Thyroid gland (tissue), 4 donors: ENCODE data around the gene MATN1.

Experiments
- CTCF ChIP-seq, 6 experiments: fragments of 200-600 bp in 3 of 6; fragments of 450-650 bp in 3 of 6; sonication (generic) in 3 of 6; IDR thresholded peaks; one replicate each; pipeline ENCODE4 v1.5.1; 2016 to 2019; ENCODE audit warnings: antibody characterized with exemption in 6 of 6, mild to moderate bottlenecking in 2 of 6, inconsistent platforms in 1 of 6, moderate library complexity in 1 of 6
- POLR2A ChIP-seq, 2 donors: fragments of 450-650 bp; IDR thresholded peaks; one replicate each; pipeline ENCODE4 v1.6.1; 2017; ENCODE audit warnings: antibody characterized with exemption in 2 of 2, mild to moderate bottlenecking in 2 of 2, moderate library complexity in 1 of 2

- TF ChIP-seq CTCF (IDR thresholded peaks at IDR 0.05) (no peak), POLR2A (IDR thresholded peaks at IDR 0.05) (no peak)
Observed at GRCh38 chr1:30741239-30741894, 18.0 kb upstream of the MATN1 start.
